Activated T-cell treated with anti-CD3 and anti-CD28 coated beads for 48 hours (primary cell): Measurements from ENCODE around the gene GOLGA6A.

Source experiments
- DNase-seq: peaks from one replicate; pipeline ENCODE4 v3.0.0-alpha.2; 2020; ENCODE audit warnings: low read depth

GOLGA6A gene

GRCh38 chr15:74036271-74037170 lies 45.8 kb downstream of the GOLGA6A start:
- no peak for DNase-seq

DNA sequence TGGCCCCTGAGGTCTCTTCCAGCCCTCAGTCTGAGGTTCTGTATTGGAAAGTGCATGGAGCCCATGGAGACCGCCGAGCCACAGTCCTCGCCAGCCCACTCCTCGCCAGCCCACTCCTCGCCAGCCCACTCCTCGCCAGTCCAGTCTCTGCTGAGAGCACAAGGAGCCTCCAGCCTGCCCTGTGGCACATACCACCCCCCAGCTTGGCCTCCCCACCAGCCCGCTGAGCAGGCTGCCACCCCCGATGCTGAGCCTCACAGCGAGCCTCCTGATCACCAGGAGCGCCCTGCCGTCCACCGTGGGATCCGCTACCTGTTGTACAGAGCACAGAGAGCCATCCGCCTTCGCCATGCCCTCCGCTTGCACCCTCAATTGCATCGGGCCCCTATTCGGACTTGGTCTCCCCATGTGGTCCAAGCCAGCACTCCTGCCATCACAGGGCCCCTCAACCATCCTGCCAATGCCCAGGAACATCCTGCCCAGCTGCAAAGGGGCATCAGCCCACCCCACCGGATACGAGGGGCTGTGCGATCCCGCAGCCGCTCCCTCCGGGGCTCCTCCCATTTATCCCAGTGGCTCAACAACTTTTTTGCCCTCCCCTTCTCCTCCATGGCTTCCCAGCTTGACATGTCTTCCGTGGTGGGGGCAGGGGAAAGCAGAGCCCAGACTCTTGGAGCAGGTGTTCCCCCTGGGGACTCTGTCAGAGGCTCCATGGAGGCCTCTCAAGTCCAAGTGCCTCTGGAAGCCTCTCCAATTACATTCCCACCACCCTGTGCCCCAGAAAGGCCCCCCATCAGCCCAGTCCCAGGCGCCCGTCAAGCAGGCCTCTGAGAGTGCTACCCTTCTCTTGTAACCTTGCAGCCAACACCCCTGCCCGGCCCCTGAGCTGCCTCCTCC lies 47.0 kb downstream of the GOLGA6A start:
- DNase-seq = no peak

- DNase-seq = no peak
Measured at GRCh38 chr15:74034206-74034755, 48.1 kb downstream of the GOLGA6A start.

GRCh38 chr15:74032606-74033561 lies 49.5 kb downstream of the GOLGA6A start:
- no peak for DNase-seq

DNA sequence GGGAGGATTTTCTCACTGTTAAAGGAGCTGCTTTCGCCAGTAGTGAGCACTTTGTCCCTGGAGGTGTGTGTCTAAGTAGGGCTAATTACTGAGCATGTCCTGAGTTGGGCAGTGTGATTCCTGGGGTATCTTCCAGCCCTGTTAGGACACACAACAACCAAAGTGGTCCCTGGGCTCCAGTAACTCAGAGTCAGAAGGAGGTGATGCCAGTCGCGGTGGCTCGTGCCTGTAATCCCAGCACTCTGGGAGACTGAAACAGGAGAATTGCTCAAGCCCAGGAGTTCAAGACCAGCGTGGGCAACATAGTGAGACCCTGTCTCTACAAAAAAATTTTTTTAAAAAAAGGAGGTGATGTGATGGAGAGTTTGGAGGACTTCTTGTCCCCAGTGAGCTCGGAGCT lies 50.3 kb downstream of the GOLGA6A start:
- DNase-seq = no peak

- no peak for DNase-seq
Measured at GRCh38 chr15:74028646-74029045, 53.7 kb downstream of the GOLGA6A start.

DNA sequence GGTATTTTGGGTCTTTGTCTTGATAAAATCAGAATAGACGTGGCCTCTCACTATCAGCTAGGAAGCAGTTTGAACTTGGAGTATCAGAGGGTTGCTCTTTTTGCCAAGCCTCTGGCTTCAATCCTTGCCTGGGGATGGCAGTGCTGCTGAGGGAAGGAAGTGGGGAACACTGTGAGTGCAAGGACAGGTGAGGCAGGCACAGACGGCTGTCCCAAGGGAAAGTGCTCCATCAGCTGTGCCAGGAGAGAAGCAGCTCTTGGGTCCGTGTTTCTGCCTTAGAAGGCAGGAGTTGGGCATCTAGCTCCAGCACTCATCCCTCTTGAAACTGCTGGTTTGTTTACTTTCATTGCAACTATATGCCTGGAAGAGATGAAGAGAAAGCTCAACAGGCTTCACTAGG lies 54.7 kb downstream of the GOLGA6A start:
- DNase-seq = no peak

- DNase-seq = no peak
Measured at GRCh38 chr15:74025436-74025835, 56.9 kb downstream of the GOLGA6A start.

GRCh38 chr15:74024687-74025086 lies 57.7 kb downstream of the GOLGA6A start:
- no peak for DNase-seq

DNA sequence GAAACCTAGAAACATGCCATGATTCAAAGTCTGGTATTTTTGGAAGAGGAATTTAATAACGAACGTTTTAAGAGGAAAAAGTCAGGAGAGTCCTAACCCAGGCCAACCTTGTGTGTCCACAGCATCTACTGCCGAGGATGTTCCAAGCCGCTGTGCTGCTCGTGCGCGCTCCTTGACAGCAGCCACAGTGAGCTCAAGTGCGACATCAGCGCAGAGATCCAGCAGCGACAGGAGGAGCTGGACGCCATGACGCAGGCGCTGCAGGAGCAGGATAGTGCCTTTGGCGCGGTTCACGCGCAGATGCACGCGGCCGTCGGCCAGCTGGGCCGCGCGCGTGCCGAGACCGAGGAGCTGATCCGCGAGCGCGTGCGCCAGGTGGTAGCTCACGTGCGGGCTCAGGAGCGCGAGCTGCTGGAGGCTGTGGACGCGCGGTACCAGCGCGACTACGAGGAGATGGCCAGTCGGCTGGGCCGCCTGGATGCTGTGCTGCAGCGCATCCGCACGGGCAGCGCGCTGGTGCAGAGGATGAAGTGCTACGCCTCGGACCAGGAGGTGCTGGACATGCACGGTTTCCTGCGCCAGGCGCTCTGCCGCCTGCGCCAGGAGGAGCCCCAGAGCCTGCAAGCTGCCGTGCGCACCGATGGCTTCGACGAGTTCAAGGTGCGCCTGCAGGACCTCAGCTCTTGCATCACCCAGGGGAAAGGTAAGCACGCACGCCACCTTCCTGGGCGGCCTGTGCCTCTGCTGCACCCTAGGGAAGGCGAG lies 59.5 kb downstream of the GOLGA6A start:
- no peak for DNase-seq
